GM18511 (cell line): ENCODE results near the gene HGFAC.
"Not testable (repeated sequence)": the region's sequence is repeated elsewhere in the genome, so short reads cannot be mapped to it uniquely, and the experiment has no call there.

ENCODE experiments used
- ATAC-seq: cut with Tn5 transposase; IDR thresholded peaks from one replicate; pipeline ENCODE4 v1.9.1; 2021; ENCODE audit warnings: mild to moderate bottlenecking, moderate library complexity; ENCODE audit not compliant: unreplicated experiment

Gene HGFAC

DNA sequence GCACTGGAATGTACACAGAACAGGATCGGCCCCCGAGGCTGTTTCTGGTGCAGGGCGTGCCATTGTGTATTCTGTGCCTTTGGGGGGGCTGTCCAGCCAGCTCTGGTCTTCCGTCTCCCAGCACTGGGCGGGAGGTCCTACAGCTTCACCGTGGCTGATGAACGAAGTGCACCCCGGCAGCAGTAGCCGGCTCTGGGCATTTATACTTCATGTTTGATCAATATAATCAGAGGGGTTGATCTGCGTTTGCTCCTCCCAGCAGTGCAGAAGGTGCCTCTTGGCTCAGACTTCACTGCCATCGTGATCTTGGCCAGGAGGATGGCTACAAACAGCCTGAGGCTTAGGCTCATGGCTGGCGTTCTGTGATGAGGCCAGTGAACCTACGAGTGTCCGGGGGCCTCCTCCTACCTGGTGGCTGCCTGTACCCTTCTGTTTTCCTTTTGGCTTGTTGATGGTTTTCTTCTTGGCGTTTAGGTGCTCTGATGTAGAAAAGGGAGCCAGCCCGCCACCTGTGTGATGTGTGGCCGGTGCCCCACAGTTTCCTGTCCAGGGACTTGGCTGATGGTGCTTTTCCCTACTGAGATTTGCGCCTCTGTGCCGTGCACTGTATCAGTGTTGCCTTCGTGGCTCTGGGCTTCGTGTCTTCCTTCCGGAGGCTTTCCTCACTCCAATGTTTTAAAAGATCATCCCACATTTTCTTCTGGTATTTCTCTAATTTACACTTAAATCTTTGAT, 31.2 kb upstream of the HGFAC start:
- ATAC-seq, result no peak

DNA sequence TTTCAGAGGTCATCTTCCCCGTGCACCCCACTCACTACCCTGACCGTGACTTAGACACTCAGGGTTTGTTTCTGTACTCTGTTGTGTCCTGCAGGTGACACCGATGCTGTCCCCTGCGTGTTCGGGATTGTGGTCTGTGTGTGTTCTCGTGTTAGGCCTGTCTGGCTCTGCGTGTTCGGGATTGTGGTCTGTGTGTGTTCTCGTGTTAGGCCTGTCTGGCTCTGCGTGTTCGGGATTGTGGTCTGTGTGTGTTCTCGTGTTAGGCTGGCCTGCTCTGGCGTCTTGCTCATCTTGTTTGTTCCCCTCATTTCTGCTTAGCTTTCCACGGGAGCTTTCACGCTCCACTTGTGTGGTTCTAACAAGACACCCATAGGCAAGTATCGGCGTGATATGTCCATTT, 30.6 kb upstream of the HGFAC start:
- not testable (repeated sequence) for ATAC-seq

DNA sequence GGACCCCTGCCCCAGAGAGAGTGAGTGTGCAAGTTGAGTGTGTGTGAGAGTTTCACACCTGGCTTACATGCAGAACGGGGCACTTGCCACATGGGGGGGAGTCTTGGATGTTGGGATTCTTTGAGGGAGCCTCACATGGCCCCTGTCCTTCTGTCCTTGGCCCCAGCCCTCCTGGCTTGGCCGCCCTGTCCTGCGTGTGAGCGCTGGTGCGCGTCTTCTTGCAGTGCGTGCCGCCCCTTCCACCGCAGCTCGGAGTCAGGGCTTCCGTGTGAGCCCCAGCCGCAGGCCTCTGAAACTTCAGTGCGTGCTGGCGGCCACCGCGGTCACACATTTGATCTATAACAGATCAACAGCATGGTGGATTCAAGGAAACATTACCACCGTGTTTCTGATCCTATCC, 30.1 kb upstream of the HGFAC start:
- no peak for ATAC-seq

DNA sequence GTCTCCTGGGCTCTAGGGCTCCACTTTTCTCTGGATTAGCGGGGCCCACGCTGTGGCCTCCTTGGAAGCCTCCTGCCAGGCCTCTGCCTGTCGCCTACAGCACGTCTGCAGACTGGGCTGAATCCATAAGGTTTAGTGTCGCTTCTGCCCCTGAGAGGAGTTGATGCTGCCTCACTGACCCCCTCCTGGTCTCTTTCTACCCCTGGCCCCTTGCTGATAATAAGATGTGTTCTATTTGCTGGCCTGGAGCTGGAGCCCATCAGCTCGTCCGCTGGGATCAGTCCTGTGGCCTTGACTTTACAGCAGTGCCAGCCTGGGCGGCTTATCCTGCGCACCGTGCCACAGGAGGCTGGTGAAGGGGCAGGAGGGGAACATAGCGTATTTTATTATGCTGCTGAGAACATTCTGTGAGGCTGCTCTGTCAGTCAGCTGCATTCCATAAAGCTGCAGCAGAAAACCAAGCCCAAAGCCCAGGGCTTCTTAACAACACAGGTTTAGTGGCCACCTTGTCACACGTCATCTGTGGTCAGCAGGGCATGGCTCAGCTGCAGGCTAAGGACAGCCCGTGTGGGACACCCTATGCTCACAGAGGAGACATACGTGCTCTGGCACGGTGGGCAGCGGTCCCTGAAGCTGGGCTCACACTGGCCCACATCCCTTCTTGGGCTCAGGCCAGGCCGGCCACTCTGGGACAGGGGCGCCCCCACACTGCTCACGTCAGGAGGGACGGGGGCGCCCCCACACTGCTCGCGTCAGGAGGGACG, 29.3 kb upstream of the HGFAC start:
- no peak for ATAC-seq

DNA sequence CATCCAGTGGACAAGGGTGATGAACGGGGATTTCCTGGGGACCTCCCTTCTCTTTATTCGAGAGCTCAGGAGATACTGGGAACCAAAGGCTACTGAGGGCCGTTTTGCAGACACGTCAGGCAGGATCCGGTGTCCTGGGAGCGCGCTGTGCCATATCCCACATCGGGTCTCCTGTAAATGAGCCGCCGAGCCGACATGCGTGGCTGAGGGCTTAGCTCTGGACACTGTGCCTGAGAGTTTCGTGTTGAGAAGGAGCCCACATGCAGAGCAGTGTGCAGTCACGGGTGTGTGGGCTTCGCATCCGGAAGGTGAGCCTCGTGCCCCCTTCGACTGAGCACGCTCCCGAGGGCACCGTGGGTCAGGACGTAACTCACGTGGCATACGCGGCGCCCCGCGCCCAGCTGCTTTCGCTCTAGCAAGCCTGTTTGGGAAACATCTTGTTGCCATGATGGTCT, 28.5 kb upstream of the HGFAC start:
- ATAC-seq, result no peak

DNA sequence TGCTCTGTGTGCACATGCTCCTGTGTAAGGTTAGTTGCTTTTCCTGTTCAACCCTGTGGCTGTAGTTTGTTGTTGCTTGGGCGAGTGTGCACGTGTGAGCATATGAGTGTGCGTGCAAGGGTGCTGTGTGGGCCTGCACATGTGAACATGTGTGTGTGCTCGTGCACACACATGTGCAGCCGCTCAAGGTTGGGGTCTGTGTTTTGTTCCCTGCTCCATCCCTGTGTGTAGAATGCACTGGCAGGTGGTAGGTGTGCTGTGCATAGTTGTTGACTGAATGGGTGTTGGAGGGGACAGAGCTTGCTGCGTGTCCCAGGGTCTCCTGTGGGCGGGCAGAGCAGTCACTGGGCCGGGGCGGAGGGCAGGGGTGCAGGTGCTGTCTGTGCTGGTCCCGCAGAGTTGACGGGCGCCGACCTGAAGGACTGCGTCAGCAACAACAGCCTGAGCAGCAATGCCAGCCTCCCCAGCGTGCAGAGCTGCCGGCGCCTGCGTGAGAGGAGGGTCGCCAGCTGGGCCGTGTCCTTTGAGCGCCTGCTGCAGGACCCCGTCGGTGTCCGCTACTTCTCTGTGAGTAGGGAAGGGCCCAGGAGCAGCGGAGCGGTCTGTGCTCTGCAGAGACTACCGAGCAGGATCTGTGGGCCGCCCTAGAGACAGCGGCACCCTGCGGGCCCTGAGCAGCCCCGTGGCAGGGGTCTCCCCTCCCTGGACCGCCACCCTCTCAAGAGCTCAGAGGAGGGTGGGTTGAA, 27.9 kb upstream of the HGFAC start:
- no peak for ATAC-seq

DNA sequence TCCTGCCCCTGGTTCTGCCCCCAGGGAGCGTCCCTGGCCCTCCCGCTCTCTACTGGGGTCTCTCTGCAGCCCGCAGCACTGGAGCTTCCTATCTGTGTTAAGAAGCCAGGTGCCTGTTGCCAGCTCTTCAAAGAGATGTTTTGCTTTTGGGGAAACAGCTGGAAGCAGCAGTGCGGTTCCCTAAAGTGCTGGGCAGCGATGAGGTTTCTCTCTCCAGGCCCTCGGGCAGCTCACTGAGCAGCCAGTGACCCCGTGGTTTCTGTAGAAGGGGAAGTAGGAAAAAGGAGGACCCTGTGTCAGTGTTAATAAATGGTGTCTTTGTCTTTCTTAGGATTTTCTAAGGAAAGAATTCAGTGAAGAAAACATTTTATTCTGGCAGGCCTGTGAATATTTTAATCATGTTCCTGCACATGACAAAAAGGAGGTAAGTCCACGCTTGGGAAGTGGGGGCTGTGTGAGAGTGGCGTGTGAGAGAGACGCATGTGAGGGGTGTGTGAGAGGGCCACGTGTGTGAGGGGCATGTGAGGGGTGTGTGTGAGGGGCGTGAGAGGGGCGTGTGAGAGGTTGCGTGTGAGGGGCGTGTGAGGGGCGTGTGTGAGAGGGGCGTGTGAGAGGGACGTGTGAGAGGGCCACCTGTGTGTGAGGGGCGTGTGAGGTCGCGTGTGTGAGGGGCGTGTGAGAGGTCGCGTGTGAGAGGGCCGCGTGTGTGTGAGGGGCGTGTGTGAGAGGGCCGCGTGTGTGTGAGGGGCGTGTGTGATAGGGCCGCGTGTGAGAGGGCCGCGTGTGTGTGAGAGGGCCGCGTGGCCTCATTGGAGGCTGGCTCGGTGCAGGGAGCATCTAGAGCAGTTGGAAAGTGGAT, 27.1 kb upstream of the HGFAC start:
- ATAC-seq, result no peak

DNA sequence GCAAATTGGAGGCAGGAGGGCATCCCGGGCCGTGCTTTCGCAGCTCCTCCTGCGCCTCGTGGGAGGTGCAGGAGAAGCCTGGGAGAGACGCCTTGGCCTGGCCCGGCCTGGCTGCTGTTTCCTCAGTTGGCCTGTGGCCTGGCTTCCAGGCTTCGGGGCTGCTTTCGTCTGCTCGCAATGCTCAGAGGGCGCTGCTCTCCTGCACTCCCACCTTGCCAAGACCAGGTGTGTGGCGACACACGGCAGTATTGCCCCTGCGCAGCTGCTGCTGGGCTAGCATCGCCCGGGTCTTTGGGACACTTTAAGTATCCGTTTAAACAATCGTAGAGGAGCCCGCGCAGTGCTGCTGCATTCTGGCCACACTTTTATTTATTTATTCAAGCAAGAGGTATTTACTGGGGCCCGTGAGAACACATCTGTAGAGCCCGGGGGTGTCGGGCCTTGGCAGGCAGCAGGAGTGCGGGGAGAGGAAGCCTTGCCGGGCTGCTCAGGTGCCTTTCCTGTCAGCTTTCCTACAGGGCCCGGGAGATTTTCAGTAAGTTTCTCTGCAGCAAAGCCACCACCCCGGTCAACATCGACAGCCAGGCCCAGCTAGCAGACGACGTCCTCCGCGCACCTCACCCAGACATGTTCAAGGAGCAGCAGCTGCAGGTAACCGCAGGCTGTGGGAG, 26.2 kb upstream of the HGFAC start:
- no peak for ATAC-seq

DNA sequence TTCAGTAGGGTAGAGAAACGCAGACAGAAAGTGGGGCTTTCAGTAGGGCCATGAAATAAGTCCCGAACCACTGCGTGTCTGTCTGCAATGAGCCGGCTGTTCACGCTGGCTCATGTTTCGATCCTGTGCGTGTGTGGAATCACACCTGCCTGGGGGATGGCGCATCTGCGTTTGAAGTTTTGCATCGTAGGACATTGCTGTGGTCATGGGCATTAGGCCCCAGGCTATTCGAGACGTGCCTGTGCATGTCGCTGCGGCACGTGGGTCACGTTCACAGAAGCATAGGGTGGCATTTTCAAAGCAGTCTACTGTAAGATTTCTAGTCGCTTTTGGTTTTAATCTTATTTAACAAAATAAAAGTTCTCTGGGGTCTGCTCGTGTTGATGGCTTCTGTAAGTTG, 25.5 kb upstream of the HGFAC start:
- no peak for ATAC-seq

DNA sequence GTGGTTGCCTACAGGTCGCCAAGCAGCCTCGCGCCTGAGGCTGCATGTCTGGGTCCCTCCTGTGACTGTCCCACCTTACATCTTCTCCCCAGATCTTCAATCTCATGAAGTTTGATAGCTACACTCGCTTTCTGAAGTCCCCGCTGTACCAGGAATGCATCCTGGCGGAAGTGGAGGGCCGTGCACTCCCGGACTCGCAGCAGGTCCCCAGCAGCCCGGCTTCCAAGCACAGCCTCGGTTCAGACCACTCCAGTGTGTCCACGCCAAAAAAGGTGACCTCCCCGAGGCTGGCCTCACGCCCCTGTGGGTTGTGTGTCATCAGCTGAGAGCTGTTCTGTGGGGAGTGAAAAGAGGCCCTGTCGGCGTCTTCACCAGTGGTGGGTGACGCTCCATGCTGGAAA, 24.9 kb upstream of the HGFAC start:
- no peak for ATAC-seq

DNA sequence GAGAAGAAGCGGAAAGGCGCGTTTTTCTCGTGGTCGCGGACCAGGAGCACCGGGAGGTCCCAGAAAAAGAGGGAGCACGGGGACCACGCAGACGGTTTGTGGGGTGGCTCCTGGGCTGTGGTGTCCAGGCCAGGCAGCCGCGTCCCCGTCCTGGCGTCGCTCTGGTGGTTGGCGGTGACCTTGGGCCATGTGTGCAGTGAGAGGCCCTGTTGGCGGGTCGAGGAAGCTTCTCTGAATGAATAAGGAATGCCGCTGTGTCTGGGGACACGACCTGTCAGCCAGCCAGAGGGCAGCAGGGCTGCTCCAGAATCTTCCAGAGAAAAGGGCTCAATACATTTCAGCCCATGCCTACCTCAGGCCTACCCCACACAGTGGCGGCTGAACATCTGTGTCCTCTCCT, 24.3 kb upstream of the HGFAC start:
- ATAC-seq, result no peak

DNA sequence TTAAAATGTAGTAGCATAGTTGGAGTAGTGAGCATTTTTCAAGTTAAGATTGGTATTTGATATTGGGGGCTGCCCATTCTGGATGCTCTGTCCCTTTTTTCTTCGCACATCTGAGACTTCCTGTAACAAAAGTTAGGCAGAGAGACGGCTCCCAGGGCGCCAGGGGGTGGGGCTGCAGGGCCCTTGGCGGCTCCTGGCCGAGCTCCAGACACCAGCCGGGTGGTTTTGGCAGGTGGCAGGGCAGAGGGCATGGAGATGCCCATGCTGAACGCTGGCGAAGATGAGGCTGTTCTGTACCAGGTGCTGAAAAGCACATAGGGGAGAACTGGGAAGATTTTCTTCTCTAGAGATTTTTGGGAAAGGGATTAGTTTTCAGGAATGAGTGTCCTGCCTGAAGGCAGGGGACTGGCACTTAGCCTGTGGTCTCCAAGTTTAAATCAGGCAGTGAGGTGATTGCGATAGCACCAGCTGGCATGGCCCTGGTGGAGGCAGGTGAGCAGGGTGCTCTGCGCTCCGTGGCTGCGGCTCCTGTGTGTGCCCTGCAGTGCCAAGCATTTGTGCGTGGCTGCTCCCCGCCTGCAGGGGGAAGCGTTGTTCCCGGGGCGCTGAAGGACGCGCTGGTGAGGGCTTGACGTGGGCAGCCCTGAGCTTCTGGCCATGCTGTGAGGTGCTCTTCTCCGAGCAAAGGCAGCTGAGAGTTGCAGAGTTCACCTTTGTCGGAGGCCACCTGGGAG, 23.6 kb upstream of the HGFAC start:
- no peak for ATAC-seq

DNA sequence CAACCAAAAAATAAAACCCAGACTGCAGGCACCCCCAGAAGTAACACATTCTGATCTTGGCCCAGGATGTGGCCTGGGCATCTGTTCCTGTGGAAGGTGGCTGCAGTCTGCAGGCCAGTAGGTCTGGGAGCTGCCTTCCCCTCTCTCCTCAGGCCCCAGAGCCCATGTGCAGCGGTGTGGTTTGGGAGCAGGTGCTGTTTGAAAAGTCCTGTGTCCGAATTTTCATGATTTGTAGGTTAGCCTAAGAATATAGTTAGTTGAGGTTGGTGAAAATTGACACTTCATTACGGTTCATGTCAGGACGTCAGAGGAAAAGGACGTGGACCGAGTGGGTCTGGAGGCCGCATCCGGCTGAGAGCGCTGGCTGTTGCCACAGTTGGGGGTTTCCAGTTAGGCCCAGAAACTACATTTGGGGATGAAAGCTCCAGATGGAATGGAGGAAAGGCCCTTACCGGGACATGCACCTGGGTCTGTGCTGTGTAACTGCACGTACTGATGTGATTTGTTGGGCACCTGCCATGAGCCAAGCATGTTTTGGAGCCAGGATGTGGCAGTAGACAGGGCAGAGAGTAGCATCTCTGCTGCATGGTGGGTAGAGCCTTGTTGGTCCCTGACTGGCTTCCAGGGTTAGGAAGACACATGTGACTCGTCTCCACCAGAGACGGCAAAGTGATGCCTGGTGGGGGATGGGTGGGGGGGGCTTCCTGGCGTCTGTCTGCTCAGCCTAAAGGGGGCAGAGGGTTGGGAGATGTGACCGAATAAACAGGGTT, 21.7 kb upstream of the HGFAC start:
- ATAC-seq, result no peak

DNA sequence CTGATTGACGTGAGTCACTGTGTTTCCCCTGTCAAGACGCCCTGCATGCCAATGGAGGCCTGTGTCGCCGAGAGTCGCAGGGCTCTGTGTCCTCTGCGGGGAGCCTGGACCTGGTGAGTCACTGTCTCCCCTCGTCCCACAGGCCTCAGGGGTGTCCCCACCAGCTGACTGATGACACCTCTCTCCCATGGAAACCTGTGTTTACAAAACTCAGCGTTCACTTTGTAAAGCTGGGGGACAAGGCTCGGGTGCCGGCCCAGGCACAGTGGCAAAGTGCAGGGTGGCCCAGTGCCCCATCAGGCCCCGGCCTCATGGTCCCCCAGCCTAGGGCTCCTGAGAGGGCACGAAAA, 21.2 kb upstream of the HGFAC start:
- no peak for ATAC-seq

DNA sequence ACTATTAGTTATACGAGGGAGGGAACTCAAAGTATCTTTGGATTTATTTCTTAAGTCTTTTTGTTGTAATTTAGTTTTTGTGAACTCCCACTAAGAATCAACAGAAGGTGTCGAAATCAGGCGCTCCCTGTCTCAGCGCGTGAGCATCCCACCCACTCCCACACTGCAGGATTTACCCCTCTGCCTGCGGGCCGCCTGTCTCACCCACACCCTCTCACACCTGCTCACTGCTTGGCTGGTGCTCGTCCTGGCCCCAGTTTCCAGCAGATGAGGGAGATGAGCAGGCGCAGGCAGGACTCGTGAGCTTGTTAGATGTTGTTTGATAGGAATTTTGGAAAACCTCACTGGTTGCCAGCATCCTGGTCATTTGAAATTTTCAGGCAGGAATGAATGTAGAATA, 20.8 kb upstream of the HGFAC start:
- no peak for ATAC-seq

DNA sequence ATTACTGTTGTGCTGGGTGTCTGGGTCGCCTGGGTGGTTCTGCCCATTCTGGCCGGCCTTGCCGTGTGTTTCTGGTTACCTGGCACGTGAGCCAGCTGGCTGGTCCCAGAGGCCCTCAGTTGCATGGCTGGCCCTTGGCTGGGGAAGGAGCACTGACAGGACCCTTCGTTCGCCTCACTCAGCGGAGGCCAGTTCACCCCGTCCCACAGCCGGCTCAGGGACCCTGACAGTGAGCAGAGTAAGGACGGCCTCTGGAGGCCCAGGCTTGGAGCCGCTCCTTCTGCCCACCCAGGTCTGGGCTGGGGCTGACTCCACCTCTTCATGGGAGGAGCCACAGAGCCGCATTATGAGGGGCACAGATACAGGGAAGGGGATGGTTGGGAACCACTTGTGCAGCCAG, 20.3 kb upstream of the HGFAC start:
- no peak for ATAC-seq

DNA sequence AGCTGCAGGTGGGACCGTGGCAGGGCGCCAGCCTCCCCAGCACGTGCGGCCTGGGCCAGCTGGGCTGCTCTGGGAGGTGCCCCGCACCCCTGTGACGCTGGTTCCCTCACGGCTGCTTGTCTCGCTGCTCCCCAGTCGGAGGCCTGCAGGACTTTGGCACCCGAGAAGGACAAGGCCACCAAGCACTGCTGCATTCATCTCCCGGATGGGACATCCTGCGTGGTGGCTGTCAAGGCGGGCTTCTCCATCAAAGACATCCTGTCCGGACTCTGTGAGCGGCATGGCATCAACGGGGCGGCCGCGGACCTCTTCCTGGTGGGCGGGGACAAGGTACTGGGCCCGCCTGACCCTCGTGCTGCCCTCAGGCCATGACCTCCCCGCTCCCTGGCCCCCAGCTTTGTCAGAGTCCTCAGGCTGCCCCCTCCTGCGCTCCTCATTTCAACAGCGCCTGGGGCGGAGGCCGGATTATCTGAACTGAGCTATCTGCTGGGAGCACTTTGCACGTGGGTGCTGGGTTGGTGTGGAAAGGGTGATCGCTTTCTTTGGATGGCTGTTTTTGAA, 19.4 kb upstream of the HGFAC start:
- no peak for ATAC-seq

DNA sequence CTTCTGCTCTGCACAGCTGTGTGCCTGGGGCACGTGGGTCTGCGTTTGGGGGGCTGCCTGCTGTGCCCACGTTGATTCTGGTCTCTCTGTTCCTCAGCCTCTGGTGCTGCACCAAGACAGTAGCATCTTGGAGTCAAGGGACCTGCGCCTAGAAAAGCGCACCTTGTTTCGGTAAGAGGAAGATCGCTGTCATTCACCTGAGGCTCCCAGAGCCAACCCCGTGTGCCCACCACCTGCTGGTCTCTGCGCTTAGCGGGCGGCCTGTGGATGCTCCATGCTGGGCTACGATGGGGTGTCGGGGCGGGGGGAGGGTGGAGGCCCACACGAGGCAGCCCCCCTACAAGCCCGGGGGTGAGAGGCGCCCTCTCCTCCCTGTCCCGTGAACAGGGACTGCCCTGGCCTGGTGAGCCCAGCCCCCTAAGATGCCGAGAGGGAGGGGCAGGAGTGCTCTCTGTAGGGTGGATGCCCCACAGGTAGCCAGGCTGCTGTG, 18.9 kb upstream of the HGFAC start:
- ATAC-seq, result no peak

DNA sequence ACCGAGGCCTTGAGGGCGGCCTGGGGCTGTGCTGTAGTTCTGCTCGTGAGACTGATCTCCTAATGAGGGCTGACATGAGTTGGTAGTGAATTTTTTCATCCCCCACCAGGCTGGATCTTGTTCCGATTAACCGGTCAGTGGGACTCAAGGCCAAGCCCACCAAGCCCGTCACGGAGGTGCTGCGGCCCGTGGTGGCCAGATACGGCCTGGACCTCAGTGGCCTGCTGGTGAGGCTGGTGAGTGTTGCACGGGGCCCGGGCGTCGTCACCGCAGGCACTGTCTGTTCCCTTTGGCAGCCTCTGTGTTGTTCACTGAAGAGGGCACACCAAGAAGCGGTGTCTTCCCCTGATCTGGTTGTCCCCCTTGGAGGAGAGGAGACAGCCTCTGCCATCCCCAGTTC, 18.4 kb upstream of the HGFAC start:
- ATAC-seq, result no peak
